H1 (cell line): ENCODE results near the gene FHIT. TPM values are rescaled to one million over a fixed set of nuclear protein-coding genes. Genes with fewer than 3 reads are reported as not detected.

Experiments used
- CTCF ChIA-PET: fragments of 300-600 bp; sonication (Branson Sonifier 250); formaldehyde crosslinking; loops from one replicate; lab custom pipeline; 2021; ENCODE audit not compliant: partially characterized antibody; lab: Charles Lee
- POLR2A ChIA-PET: fragments of 300-600 bp; sonication (Branson Sonifier 250); formaldehyde crosslinking; loops from one replicate; lab custom pipeline; 2021; ENCODE audit warnings: inconsistent platforms; ENCODE audit not compliant: partially characterized antibody; lab: Charles Lee
- DNase-seq, 2 experiments: peaks; one replicate each; pipeline versions ENCODE4 v3.0.0 to v3.0.0-alpha.2; 2010 to 2022; ENCODE audit warnings: low spot score in 2 of 2, low read depth in 1 of 2, mixed read lengths in 1 of 2
- FAIRE-seq: peaks from 2 replicates; lab custom pipeline; 2011; peaks lifted over from hg19 to GRCh38; lab: Jason Lieb, UNC
- H2AFZ ChIP-seq: 2 replicates; pipeline ENCODE4 v1.8.1; 2012; ENCODE audit warnings: low read length, inconsistent platforms
- H2AK5ac ChIP-seq: 2 replicates; pipeline ENCODE4 v1.6.1; 2013; ENCODE audit warnings: low read depth, low read length
- H2BK120ac ChIP-seq: replicated peaks from 2 replicates; pipeline ENCODE3; 2013; ENCODE audit warnings: low read depth, low read length, inconsistent platforms
- H2BK12ac ChIP-seq: 2 replicates; pipeline ENCODE4 v1.6.1; 2013; ENCODE audit warnings: low read depth, low read length
- H2BK15ac ChIP-seq: 2 replicates; pipeline ENCODE4 v1.6.1; 2013; ENCODE audit warnings: low read length
- H2BK20ac ChIP-seq: 2 replicates; pipeline ENCODE4 v1.6.1; 2013; ENCODE audit warnings: low read length
- H2BK5ac ChIP-seq: 2 replicates; pipeline ENCODE4 v1.6.1; 2013; ENCODE audit warnings: low read depth, low read length
- H3K14ac ChIP-seq: 2 replicates; pipeline ENCODE4 v1.6.1; 2013; ENCODE audit warnings: inconsistent platforms; ENCODE audit not compliant: insufficient read length
- H3K18ac ChIP-seq: 2 replicates; pipeline ENCODE4 v1.6.1; 2013; ENCODE audit warnings: low read length; ENCODE audit errors: extremely low read depth
- H3K23ac ChIP-seq: 2 replicates; pipeline ENCODE4 v1.6.1; 2013; ENCODE audit warnings: inconsistent platforms; ENCODE audit not compliant: insufficient read length
- H3K23me2 ChIP-seq: 2 replicates; pipeline ENCODE4 v1.6.1; 2013; ENCODE audit warnings: low read depth, low read length
- H3K27ac ChIP-seq: 2 replicates; pipeline ENCODE4 v1.6.1; 2011; ENCODE audit warnings: low read depth, low read length, inconsistent platforms
- H3K27me3 ChIP-seq, 4 experiments: replicated peaks in 1 of 4; 1 replicate in 1 of 4; 2 replicates in 3 of 4; pipeline versions ENCODE4 v1.6.1 to v1.8.1; 2011 to 2013; ENCODE audit warnings: low read length in 3 of 4, mild to moderate bottlenecking in 3 of 4, inconsistent platforms in 2 of 4, mixed read lengths in 2 of 4, moderate library complexity in 1 of 4; ENCODE audit not compliant: control insufficient read depth in 3 of 4, insufficient read depth in 3 of 4; ENCODE audit errors: extremely low read depth in 1 of 4
- H3K36me3 ChIP-seq, 4 experiments: 2 replicates each; pipeline versions ENCODE4 v1.6.1 to v1.8.1; 2011 to 2013; ENCODE audit warnings: mild to moderate bottlenecking in 4 of 4, low read length in 3 of 4, moderate library complexity in 2 of 4, control low read depth in 1 of 4, inconsistent platforms in 1 of 4; ENCODE audit not compliant: insufficient read depth in 4 of 4, control insufficient read depth in 2 of 4
- H3K4ac ChIP-seq: replicated peaks from 2 replicates; pipeline ENCODE3; 2013; ENCODE audit warnings: low read length, low read depth, mixed read lengths, inconsistent platforms; ENCODE audit not compliant: insufficient read length
- H3K4me1 ChIP-seq, 4 experiments: replicated peaks in 1 of 4; 1 replicate in 1 of 4; 2 replicates in 3 of 4; pipeline versions ENCODE4 v1.6.1 to v1.8.1; 2011 to 2013; ENCODE audit warnings: low read length in 3 of 4, inconsistent platforms in 2 of 4, mixed read lengths in 1 of 4; ENCODE audit not compliant: insufficient read depth in 4 of 4, control insufficient read depth in 3 of 4
- H3K4me2 ChIP-seq, 2 experiments: 2 replicates each; pipeline versions ENCODE4 v1.6.1 to v1.8.1; 2011 to 2013; ENCODE audit warnings: low read depth in 2 of 2, low read length in 2 of 2, control low read depth in 1 of 2, inconsistent platforms in 1 of 2, mild to moderate bottlenecking in 1 of 2; ENCODE audit not compliant: insufficient read depth in 1 of 2
- H3K4me3 ChIP-seq, 4 experiments: fragments of 200-600, 300-600 bp in 1 of 4; sonication (generic), shearing (Covaris generic), sonication (Bioruptor Twin) in 1 of 4; 2 replicates each; pipeline versions ENCODE4 v1.5.1 to v1.8.1; 2011 to 2016; ENCODE audit warnings: low read length in 4 of 4, low read depth in 3 of 4, control low read depth in 2 of 4, inconsistent platforms in 2 of 4, mild to moderate bottlenecking in 2 of 4, mixed read lengths in 1 of 4, moderate library complexity in 1 of 4; ENCODE audit not compliant: insufficient read depth in 2 of 4; ENCODE audit errors: extremely low read depth in 1 of 4
- H3K56ac ChIP-seq: replicated peaks from 2 replicates; pipeline ENCODE3; 2013; ENCODE audit warnings: low read depth, mild to moderate bottlenecking, mixed read lengths, low read length, inconsistent platforms; ENCODE audit not compliant: insufficient read length
- H3K79me1 ChIP-seq: 2 replicates; pipeline ENCODE4 v1.6.1; 2013; ENCODE audit warnings: low read depth, low read length, control low read depth
- H3K79me2 ChIP-seq, 2 experiments: 2 replicates each; pipeline versions ENCODE4 v1.6.1 to v1.8.1; 2012 to 2013; ENCODE audit warnings: low read length in 2 of 2, mild to moderate bottlenecking in 2 of 2, inconsistent platforms in 1 of 2; ENCODE audit not compliant: insufficient read depth in 2 of 2, control insufficient read depth in 1 of 2
- H3K9ac ChIP-seq, 4 experiments: replicated peaks in 1 of 4; 1 replicate in 1 of 4; 2 replicates in 3 of 4; pipeline versions ENCODE4 v1.6.1 to v1.8.1; 2011 to 2013; ENCODE audit warnings: low read depth in 3 of 4, low read length in 3 of 4, control low read depth in 2 of 4, mild to moderate bottlenecking in 2 of 4, moderate library complexity in 2 of 4, inconsistent platforms in 1 of 4; ENCODE audit errors: extremely low read depth in 1 of 4
- H3K9me3 ChIP-seq, 2 experiments: 2 replicates each; pipeline versions ENCODE4 v1.6.1 to v1.8.1; 2012 to 2013; ENCODE audit warnings: mild to moderate bottlenecking in 2 of 2, moderate library complexity in 2 of 2, control low read depth in 1 of 2, inconsistent platforms in 1 of 2, low read depth in 1 of 2, low read length in 1 of 2, mixed read lengths in 1 of 2; ENCODE audit not compliant: insufficient read depth in 2 of 2
- H4K20me1 ChIP-seq, 2 experiments: replicated peaks in 1 of 2; 2 replicates each; pipeline versions ENCODE3 to v1.8.1; 2011 to 2013; ENCODE audit warnings: inconsistent platforms in 2 of 2, low read length in 2 of 2, mild to moderate bottlenecking in 1 of 2; ENCODE audit not compliant: insufficient read depth in 2 of 2, control insufficient read depth in 1 of 2
- H4K5ac ChIP-seq: 2 replicates; pipeline ENCODE4 v1.6.1; 2013; ENCODE audit warnings: low read length, low read depth, mixed read lengths, inconsistent platforms; ENCODE audit not compliant: insufficient read length
- H4K8ac ChIP-seq: 2 replicates; pipeline ENCODE4 v1.8.0; 2013; ENCODE audit warnings: mild to moderate bottlenecking, moderate library complexity, low read length, inconsistent platforms; ENCODE audit not compliant: insufficient read depth; ENCODE audit errors: extremely low read depth
- H4K91ac ChIP-seq: replicated peaks from 2 replicates; pipeline ENCODE3; 2013; ENCODE audit warnings: low read length, mixed read lengths, inconsistent platforms; ENCODE audit not compliant: insufficient read length
- CBX8 ChIP-seq: fragments of 300-800, 300-1000 bp; sonication (generic); IDR thresholded peaks from 2 replicates; pipeline ENCODE4 v1.7.1; 2016; ENCODE audit warnings: low read depth, low read length, borderline replicate concordance
- CTBP2 ChIP-seq: IDR thresholded peaks from 2 replicates; pipeline ENCODE4 v1.7.0; 2011; ENCODE audit warnings: borderline replicate concordance, mild to moderate bottlenecking, moderate library complexity, mixed read lengths, low read length; ENCODE audit not compliant: insufficient read depth, insufficient read length
- EGR1 ChIP-seq: IDR thresholded peaks from 2 replicates; pipeline ENCODE4 v1.6.1; 2011; ENCODE audit warnings: low read depth, low read length, borderline replicate concordance
- GABPA ChIP-seq: IDR thresholded peaks from 2 replicates; pipeline ENCODE4 v1.6.1; 2011; ENCODE audit warnings: mild to moderate bottlenecking, low read length, moderate library complexity, borderline replicate concordance; ENCODE audit not compliant: insufficient read depth
- PHF8 ChIP-seq: fragments of 200-600 bp; sonication (generic); conservative IDR thresholded peaks from 2 replicates; pipeline ENCODE4 v1.7.1; 2012; ENCODE audit warnings: low read depth, mild to moderate bottlenecking, inconsistent platforms, low read length, moderate library complexity
- POLR2AphosphoS5 ChIP-seq: IDR thresholded peaks from 2 replicates; pipeline ENCODE4 v1.6.1; 2011; ENCODE audit warnings: low read depth, low read length
- TAF7 ChIP-seq: optimal IDR thresholded peaks from 2 replicates; pipeline ENCODE3; 2011; ENCODE audit warnings: low read depth, mild to moderate bottlenecking, inconsistent platforms, low read length, moderate library complexity, borderline replicate concordance
- TEAD4 ChIP-seq: IDR thresholded peaks from 2 replicates; pipeline ENCODE4 v1.6.1; 2012; ENCODE audit warnings: low read depth, low read length, inconsistent platforms, mixed read lengths
- YY1 ChIP-seq: IDR thresholded peaks from 2 replicates; pipeline ENCODE4 v1.6.1; 2011; ENCODE audit warnings: low read depth, mild to moderate bottlenecking, low read length
- WGBS, 2 experiments: shearing (Covaris generic) in 1 of 2; methylation state at CpG; one replicate each; pipeline versions ENCODE4 v1.1.6 to v1.1.7; 2013 to 2015; ENCODE audit warnings: low lambda C conversion rate in 2 of 2, mixed read lengths in 2 of 2, inconsistent platforms in 1 of 2, low coverage in 1 of 2, missing lambda C conversion rate in 1 of 2; ENCODE audit not compliant: insufficient replicate concordance in 2 of 2, insufficient coverage in 1 of 2, insufficient read length in 1 of 2; ENCODE audit errors: extremely low coverage in 1 of 2, missing lambda C conversion rate in 1 of 2; 5-methylcytosine and 5-hydroxymethylcytosine counted together
- polyA plus RNA-seq, 7 experiments: library from polyadenylated mRNA; depleted of rRNA in 3 of 7; stranded (reverse) in 5 of 7; unstranded in 2 of 7; fragments of >200 nt in 5 of 7; fragments of 200-250 nt in 2 of 7; gene quantifications; 1 replicate in 5 of 7; 2 replicates in 1 of 7; 4 replicates in 1 of 7; pipeline versions ENCODE4 v1.2.1 to v1.2.3, GENCODE V29; 2011 to 2013; ENCODE audit warnings: missing spikeins in 2 of 7, mixed read lengths in 2 of 7
- total RNA-seq: library from RNA; stranded (reverse); fragmentation: NEBNext Ultra II Directional; extraction: Animal tissue kit (Norgen Biotek cat#: 25700); gene quantifications from 2 replicates; pipeline ENCODE4 v1.2.1, GENCODE V29; 2021

Gene FHIT
- total and polyA plus RNA-seq, 2 of the 8 experiments (the other 6 are each of a cell fraction or from before 2014, with no cell fraction given): 1.2 to 3.2 TPM

GRCh38 chr3:60847791-60848190 lies 403.5 kb downstream of the FHIT start:
- FAIRE-seq (no peak), DNase-seq (no peak)
- Histone ChIP-seq H4K8ac (no peak overlapping the region), H3K9me3 (no peaks in the 10 kb centered on the region), H3K79me2 (no peaks in the 10 kb centered on the region), H4K5ac (no peak overlapping the region), H3K4me2 (no peak overlapping the region), H3K23ac (no peak overlapping the region), H3K4ac (no peak overlapping the region), H4K91ac (no peak overlapping the region), H3K27ac (no peak overlapping the region), H3K56ac (no peak overlapping the region), H2AFZ (no peak overlapping the region), H2BK120ac (no peak overlapping the region), H2BK5ac (no peak overlapping the region), H3K9ac (no peak overlapping the region), H3K79me1 (no peaks in the 10 kb centered on the region), H3K36me3 (no peaks in the 10 kb centered on the region), H2BK12ac (no peak overlapping the region), H2BK20ac (no peak overlapping the region), H3K4me3 (no peak overlapping the region), H3K18ac (no peak overlapping the region), H3K27me3 (no peaks in the 10 kb centered on the region), H4K20me1 (no peaks in the 10 kb centered on the region), H3K14ac (no peak overlapping the region), H2AK5ac (no peak overlapping the region), H2BK15ac (no peak overlapping the region), H3K4me1 (no peaks in the 10 kb centered on the region), H3K23me2 (no peaks in the 10 kb centered on the region)
- 52% methylated on average over 2 of the region's 2 CpGs; no CpG with 5 or more reads in 1 of the 2 experiments for WGBS, 2 experiments
- CTCF ChIA-PET: no interaction called here
- POLR2A ChIA-PET: no interaction called here
- TF ChIP-seq TAF7 (no peak), GABPA (no peak), CTBP2 (no peak), POLR2AphosphoS5 (no peak), EGR1 (no peak), CBX8 (no peak), TEAD4 (no peak), YY1 (no peak), PHF8 (no peak)
